ENCODE measurements around the gene LRBA.

DNA sequence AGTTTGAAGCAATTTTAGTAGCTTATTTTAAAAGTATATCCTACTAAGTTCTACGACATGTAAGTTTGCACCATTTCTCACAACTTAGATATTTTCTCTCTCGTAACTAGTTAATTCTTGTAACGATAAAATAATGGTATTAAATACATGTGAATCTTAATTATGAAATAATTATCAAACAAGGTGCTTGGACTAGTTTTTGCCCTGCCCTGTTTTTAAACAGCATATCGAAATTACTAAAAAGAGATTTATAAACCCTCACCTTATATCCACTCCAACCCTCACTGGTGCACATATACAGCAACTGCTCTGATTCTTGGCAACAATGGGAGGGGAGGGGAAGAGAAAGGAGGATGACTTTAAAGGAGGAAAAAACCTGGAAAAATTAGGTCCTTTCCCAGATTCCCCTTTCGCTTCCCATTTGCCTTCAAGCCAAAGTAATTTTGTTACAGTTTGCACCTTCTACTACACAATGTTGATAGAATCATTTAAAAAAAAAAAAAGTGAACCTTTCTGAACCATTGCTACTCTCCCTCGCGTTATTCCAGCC is 434.0 kb downstream of the LRBA start:
- TF ChIP-seq, protein P1, sequence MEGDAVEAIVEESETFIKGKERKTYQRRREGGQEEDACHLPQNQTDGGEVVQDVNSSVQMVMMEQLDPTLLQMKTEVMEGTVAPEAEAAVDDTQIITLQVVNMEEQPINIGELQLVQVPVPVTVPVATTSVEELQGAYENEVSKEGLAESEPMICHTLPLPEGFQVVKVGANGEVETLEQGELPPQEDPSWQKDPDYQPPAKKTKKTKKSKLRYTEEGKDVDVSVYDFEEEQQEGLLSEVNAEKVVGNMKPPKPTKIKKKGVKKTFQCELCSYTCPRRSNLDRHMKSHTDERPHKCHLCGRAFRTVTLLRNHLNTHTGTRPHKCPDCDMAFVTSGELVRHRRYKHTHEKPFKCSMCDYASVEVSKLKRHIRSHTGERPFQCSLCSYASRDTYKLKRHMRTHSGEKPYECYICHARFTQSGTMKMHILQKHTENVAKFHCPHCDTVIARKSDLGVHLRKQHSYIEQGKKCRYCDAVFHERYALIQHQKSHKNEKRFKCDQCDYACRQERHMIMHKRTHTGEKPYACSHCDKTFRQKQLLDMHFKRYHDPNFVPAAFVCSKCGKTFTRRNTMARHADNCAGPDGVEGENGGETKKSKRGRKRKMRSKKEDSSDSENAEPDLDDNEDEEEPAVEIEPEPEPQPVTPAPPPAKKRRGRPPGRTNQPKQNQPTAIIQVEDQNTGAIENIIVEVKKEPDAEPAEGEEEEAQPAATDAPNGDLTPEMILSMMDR (IDR thresholded peaks at IDR 0.05; ENCODE audit: low read length) = no peak
- TF ChIP-seq EZH2 (optimal IDR thresholded peaks at IDR 0.05; ENCODE audit: low read depth, low read length) = no peak

Measured in MM.1S (cell line).